Neural progenitor cell (in vitro differentiated cells): Measurements from ENCODE around the gene BCL10.

Experiments used
- EZH2phosphoT487 ChIP-seq: fragments of 200-600 bp; sonication (generic); IDR thresholded peaks from 2 replicates; pipeline ENCODE4 v1.6.1; 2017; ENCODE audit warnings: antibody characterized with exemption
- TF ChIP-seq, protein P1 (sequence below): fragments of 200-600 bp; sonication (generic); IDR thresholded peaks from 2 replicates; pipeline ENCODE4 v1.5.1; 2017; ENCODE audit warnings: antibody characterized with exemption, mild to moderate bottlenecking

DNA sequence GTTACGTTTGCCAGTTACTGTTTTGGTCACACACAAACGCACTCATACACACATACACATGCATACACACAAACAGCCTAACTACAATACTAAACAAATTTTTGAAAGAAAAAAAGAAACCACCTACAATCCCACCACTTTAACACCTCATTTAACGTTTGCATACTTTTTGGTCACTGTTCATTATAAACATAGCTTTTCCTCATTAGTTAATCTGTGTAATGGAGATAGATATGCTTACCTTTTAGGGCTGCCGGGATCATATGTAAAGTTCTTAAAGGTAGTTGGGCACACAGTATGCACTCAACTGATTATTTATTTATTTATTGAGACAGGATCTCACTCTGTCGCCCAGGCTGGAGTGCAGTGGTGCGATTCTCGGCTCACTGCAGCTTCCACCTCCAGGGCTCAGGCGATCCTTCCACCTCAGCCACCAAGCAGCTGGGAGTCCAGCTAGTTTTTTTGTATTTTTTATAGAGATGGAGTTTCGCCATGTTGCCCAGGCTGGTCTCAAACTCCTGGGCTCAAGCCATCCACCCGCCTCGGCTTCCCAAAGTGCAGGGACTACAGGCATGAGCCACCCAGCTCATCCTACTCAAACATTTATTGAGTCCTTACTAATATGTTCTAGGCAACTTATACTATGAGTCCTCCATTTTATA is 677 bp upstream of the BCL10 start:
- TF ChIP-seq, protein P1, sequence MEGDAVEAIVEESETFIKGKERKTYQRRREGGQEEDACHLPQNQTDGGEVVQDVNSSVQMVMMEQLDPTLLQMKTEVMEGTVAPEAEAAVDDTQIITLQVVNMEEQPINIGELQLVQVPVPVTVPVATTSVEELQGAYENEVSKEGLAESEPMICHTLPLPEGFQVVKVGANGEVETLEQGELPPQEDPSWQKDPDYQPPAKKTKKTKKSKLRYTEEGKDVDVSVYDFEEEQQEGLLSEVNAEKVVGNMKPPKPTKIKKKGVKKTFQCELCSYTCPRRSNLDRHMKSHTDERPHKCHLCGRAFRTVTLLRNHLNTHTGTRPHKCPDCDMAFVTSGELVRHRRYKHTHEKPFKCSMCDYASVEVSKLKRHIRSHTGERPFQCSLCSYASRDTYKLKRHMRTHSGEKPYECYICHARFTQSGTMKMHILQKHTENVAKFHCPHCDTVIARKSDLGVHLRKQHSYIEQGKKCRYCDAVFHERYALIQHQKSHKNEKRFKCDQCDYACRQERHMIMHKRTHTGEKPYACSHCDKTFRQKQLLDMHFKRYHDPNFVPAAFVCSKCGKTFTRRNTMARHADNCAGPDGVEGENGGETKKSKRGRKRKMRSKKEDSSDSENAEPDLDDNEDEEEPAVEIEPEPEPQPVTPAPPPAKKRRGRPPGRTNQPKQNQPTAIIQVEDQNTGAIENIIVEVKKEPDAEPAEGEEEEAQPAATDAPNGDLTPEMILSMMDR = no peak
- no peak for TF ChIP-seq EZH2phosphoT487
